ENCODE results near the gene ADGRE2.

ADGRE2 gene

GRCh38 chr19:14731200-14731599 is 47.2 kb downstream of the ADGRE2 start:
- Histone ChIP-seq H3K27me3 (ENCODE audit: control insufficient read depth in 1 of 2, insufficient read depth in 2 of 2, low read length in 2 of 2) (no peaks in the 10 kb centered on the region), H3K4me1 (ENCODE audit: insufficient read depth, low read length) (no peaks in the 10 kb centered on the region), H3K36me3 (ENCODE audit: insufficient read depth, low read length) (no peaks in the 10 kb centered on the region), H3K9ac (ENCODE audit: low read length) (no peak overlapping the region), H3K9me3 (ENCODE audit: low read length) (no peaks in the 10 kb centered on the region), H3K27ac (ENCODE audit: low read depth, low read length) (no peak overlapping the region), H3K4me3 (ENCODE audit: low read depth in 1 of 2, low read length in 2 of 2) (no peak overlapping the region)

- Histone ChIP-seq H3K27ac (ENCODE audit: low read depth, low read length) (no peak overlapping the region), H3K9ac (ENCODE audit: low read length) (no peak overlapping the region), H3K36me3 (ENCODE audit: insufficient read depth, low read length) (no peaks in the 10 kb centered on the region), H3K4me3 (ENCODE audit: low read depth in 1 of 2, low read length in 2 of 2) (no peak overlapping the region), H3K4me1 (ENCODE audit: insufficient read depth, low read length) (no peaks in the 10 kb centered on the region), H3K9me3 (ENCODE audit: low read length) (peaks cover 9% of the 10 kb centered on the region), H3K27me3 (ENCODE audit: control insufficient read depth in 1 of 2, insufficient read depth in 2 of 2, low read length in 2 of 2) (no peaks in the 10 kb centered on the region)
Measured at GRCh38 chr19:14728595-14728994, 49.8 kb downstream of the ADGRE2 start.

DNA sequence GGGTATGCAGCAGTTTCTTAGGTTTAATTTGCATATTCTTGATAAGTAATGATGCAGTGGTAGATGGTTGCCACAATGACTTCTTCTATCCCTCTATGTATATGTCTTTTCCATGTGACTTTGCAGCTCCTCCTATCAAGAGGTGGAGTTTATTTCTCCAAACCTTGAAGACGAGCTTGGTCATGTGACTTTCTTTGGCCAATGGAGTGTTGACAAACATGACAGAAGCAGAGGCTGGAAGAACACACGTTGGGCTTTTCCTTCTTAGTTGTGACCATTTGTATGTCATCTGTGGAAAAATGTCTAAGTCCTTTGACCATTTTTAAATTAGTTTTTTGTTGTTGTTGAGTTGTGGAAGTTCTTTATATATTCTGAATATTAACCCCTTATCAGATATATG is 56.2 kb downstream of the ADGRE2 start:
- H3K36me3 ChIP-seq (ENCODE audit: insufficient read depth, low read length) = peaks cover 30% of the 10 kb centered on the region

GRCh38 chr19:14719162-14719561 is 59.2 kb downstream of the ADGRE2 start:
- no peak overlapping the region for H3K27ac ChIP-seq (ENCODE audit: low read depth, low read length)
- peaks cover 59% of the 10 kb centered on the region for H3K36me3 ChIP-seq (ENCODE audit: insufficient read depth, low read length)
- peak overlapping the region; percentile 23 to 39 for H3K4me3 ChIP-seq (ENCODE audit: low read depth in 1 of 2, low read length in 2 of 2)
- no peaks in the 10 kb centered on the region for H3K4me1 ChIP-seq (ENCODE audit: insufficient read depth, low read length)
- H3K27me3 ChIP-seq (ENCODE audit: control insufficient read depth in 1 of 2, insufficient read depth in 2 of 2, low read length in 2 of 2) = no peaks in the 10 kb centered on the region
- H3K9me3 ChIP-seq (ENCODE audit: low read length) = peaks cover 73% of the 10 kb centered on the region
- no peak overlapping the region for H3K9ac ChIP-seq (ENCODE audit: low read length)

More for the DNA sequence above, 56.2 kb downstream of the ADGRE2 start:
- no peak overlapping the region for H3K4me3 ChIP-seq (ENCODE audit: low read depth in 1 of 2, low read length in 2 of 2)
- H3K9me3 ChIP-seq (ENCODE audit: low read length) = peaks cover 55% of the 10 kb centered on the region
- H3K27me3 ChIP-seq (ENCODE audit: control insufficient read depth in 1 of 2, insufficient read depth in 2 of 2, low read length in 2 of 2) = no peaks in the 10 kb centered on the region
- no peak overlapping the region for H3K27ac ChIP-seq (ENCODE audit: low read depth, low read length)
- H3K9ac ChIP-seq (ENCODE audit: low read length) = no peak overlapping the region
- H3K4me1 ChIP-seq (ENCODE audit: insufficient read depth, low read length) = no peaks in the 10 kb centered on the region

DNA sequence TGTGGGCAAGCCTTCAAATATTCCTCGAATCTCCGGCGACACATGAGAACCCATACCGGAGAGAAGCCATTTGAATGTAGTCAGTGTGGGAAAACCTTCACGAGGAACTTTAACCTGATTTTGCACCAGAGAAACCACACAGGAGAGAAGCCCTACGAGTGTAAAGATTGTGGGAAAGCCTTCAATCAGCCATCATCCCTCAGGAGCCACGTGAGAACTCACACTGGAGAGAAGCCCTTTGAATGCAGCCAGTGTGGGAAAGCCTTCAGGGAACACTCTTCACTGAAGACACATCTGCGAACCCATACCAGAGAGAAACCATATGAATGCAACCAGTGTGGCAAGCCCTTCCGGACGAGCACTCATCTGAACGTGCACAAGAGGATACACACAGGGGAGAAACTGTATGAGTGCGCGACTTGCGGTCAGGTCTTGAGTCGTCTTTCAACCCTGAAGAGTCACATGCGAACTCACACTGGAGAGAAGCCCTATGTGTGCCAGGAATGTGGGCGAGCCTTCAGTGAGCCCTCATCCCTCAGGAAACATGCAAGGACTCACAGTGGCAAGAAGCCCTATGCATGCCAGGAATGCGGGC is 59.7 kb downstream of the ADGRE2 start:
- peaks cover 65% of the 10 kb centered on the region for H3K36me3 ChIP-seq (ENCODE audit: insufficient read depth, low read length)
- peaks cover 77% of the 10 kb centered on the region for H3K9me3 ChIP-seq (ENCODE audit: low read length)
- no peaks in the 10 kb centered on the region for H3K27me3 ChIP-seq (ENCODE audit: control insufficient read depth in 1 of 2, insufficient read depth in 2 of 2, low read length in 2 of 2)
- H3K9ac ChIP-seq (ENCODE audit: low read length) = no peak overlapping the region
- H3K4me3 ChIP-seq (ENCODE audit: low read depth in 1 of 2, low read length in 2 of 2) = peak overlapping the region; percentile 23 to 39
- no peaks in the 10 kb centered on the region for H3K4me1 ChIP-seq (ENCODE audit: insufficient read depth, low read length)
- no peak overlapping the region for H3K27ac ChIP-seq (ENCODE audit: low read depth, low read length)

GRCh38 chr19:14715841-14716240 is 62.5 kb downstream of the ADGRE2 start:
- H3K9me3 ChIP-seq (ENCODE audit: low read length) = peaks cover 70% of the 10 kb centered on the region
- no peaks in the 10 kb centered on the region for H3K27me3 ChIP-seq (ENCODE audit: control insufficient read depth in 1 of 2, insufficient read depth in 2 of 2, low read length in 2 of 2)
- peak overlapping the region in 1 of 2 donors; percentile 22 for H3K4me3 ChIP-seq (ENCODE audit: low read depth in 1 of 2, low read length in 2 of 2)
- H3K27ac ChIP-seq (ENCODE audit: low read depth, low read length) = no peak overlapping the region
- no peaks in the 10 kb centered on the region for H3K4me1 ChIP-seq (ENCODE audit: insufficient read depth, low read length)
- no peak overlapping the region for H3K9ac ChIP-seq (ENCODE audit: low read length)
- peaks cover 78% of the 10 kb centered on the region for H3K36me3 ChIP-seq (ENCODE audit: insufficient read depth, low read length)

- Histone ChIP-seq H3K27me3 (ENCODE audit: control insufficient read depth in 1 of 2, insufficient read depth in 2 of 2, low read length in 2 of 2) (no peaks in the 10 kb centered on the region), H3K27ac (ENCODE audit: low read depth, low read length) (no peak overlapping the region), H3K4me3 (ENCODE audit: low read depth in 1 of 2, low read length in 2 of 2) (no peak overlapping the region), H3K9me3 (ENCODE audit: low read length) (no peaks in the 10 kb centered on the region), H3K9ac (ENCODE audit: low read length) (no peak overlapping the region), H3K36me3 (ENCODE audit: insufficient read depth, low read length) (peaks cover 91% of the 10 kb centered on the region), H3K4me1 (ENCODE audit: insufficient read depth, low read length) (no peaks in the 10 kb centered on the region)
Measured at GRCh38 chr19:14704450-14704849, 73.9 kb downstream of the ADGRE2 start.

DNA sequence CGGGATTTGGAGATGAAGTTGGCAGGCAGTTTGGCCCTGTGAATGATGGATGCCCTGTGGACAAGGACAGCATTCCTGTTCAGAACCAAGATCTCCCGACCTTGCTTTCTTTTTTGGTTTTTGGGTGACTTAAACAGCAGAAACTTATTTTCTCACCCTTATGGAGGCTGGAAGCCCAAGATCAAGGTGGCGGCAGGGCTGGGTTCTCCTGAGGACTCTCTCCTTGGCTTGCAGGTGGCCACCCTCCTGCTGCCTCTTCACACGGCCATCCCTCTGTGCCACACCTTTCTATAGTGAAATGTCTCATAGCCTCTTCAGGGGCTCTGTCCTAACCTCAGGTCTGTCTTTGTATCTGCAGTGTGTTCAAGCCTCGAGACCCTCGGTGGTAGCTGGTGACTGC is 74.5 kb downstream of the ADGRE2 start:
- H3K9me3 ChIP-seq (ENCODE audit: low read length) = no peaks in the 10 kb centered on the region
- no peaks in the 10 kb centered on the region for H3K4me1 ChIP-seq (ENCODE audit: insufficient read depth, low read length)
- no peak overlapping the region for H3K9ac ChIP-seq (ENCODE audit: low read length)
- H3K27ac ChIP-seq (ENCODE audit: low read depth, low read length) = no peak overlapping the region
- no peak overlapping the region for H3K4me3 ChIP-seq (ENCODE audit: low read depth in 1 of 2, low read length in 2 of 2)
- no peaks in the 10 kb centered on the region for H3K27me3 ChIP-seq (ENCODE audit: control insufficient read depth in 1 of 2, insufficient read depth in 2 of 2, low read length in 2 of 2)
- peaks cover 90% of the 10 kb centered on the region for H3K36me3 ChIP-seq (ENCODE audit: insufficient read depth, low read length)

DNA sequence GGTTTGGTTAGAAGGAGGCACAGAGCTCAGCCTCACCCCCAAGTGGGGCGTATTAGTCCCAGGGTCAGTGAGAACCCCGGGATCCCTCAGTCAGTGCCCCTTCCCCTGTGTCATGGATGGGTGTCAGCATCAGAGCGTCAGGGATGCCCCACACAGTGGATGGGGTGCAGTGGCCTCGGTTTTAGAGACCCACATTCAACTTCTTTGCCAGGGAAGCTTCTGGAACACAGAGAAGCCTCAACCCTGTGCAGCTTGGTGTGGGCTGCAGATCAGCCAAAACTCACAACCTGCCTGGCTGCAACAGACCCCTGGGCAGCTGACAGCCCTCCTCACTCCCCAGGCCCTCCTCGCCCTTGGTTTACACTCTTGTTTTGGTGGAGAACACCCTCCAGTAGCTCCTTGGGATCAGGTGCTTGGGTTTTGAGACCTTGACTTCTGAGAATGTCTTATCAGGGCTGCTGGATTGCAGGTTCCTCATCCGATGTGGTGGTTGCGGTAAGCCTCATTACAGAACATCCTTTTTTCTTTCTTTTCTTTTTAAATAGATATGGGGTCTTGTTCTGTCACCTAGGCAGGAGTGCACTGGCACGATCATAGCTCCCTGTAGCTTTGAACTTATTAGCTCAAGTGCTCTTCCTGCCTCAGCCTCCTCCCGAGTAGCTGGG is 77.5 kb downstream of the ADGRE2 start:
- Histone ChIP-seq H3K4me3 (ENCODE audit: low read depth in 1 of 2, low read length in 2 of 2) (no peak overlapping the region), H3K27me3 (ENCODE audit: control insufficient read depth in 1 of 2, insufficient read depth in 2 of 2, low read length in 2 of 2) (no peaks in the 10 kb centered on the region), H3K9me3 (ENCODE audit: low read length) (no peaks in the 10 kb centered on the region), H3K9ac (ENCODE audit: low read length) (no peak overlapping the region), H3K4me1 (ENCODE audit: insufficient read depth, low read length) (no peaks in the 10 kb centered on the region), H3K36me3 (ENCODE audit: insufficient read depth, low read length) (peaks cover 78% of the 10 kb centered on the region), H3K27ac (ENCODE audit: low read depth, low read length) (no peak overlapping the region)

GRCh38 chr19:14699641-14700040 is 78.7 kb downstream of the ADGRE2 start:
- peaks cover 76% of the 10 kb centered on the region for H3K36me3 ChIP-seq (ENCODE audit: insufficient read depth, low read length)
- H3K9me3 ChIP-seq (ENCODE audit: low read length) = no peaks in the 10 kb centered on the region
- H3K9ac ChIP-seq (ENCODE audit: low read length) = no peak overlapping the region
- H3K4me3 ChIP-seq (ENCODE audit: low read depth in 1 of 2, low read length in 2 of 2) = no peak overlapping the region
- H3K27ac ChIP-seq (ENCODE audit: low read depth, low read length) = no peak overlapping the region
- H3K27me3 ChIP-seq (ENCODE audit: control insufficient read depth in 1 of 2, insufficient read depth in 2 of 2, low read length in 2 of 2) = no peaks in the 10 kb centered on the region
- no peaks in the 10 kb centered on the region for H3K4me1 ChIP-seq (ENCODE audit: insufficient read depth, low read length)

DNA sequence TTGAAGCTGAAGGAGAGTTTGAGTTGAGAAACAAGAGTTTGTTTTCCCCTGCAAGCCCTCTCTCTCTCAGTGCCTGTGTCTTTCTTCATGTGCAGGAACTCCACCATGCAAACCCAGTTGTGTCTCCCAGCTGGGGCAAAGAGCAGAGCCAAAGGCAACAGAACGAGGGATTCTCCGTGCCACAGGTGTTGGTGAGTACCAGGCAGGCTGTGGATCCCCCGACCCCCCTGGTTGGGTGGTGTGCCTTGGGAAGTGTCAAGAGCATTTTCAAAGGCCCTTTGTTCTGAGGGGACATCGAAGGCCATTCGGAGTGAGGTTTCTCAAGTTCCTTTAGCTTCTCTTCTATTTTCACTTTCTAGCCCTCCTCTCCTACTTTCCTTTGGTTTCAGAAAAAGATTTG is 82.9 kb downstream of the ADGRE2 start:
- Histone ChIP-seq H3K9me3 (ENCODE audit: low read length) (no peaks in the 10 kb centered on the region), H3K4me1 (ENCODE audit: insufficient read depth, low read length) (peaks cover 8% of the 10 kb centered on the region), H3K36me3 (ENCODE audit: insufficient read depth, low read length) (peaks cover 43% of the 10 kb centered on the region), H3K4me3 (ENCODE audit: low read depth in 1 of 2, low read length in 2 of 2) (no peak overlapping the region), H3K27ac (ENCODE audit: low read depth, low read length) (no peak overlapping the region), H3K9ac (ENCODE audit: low read length) (no peak overlapping the region), H3K27me3 (ENCODE audit: control insufficient read depth in 1 of 2, insufficient read depth in 2 of 2, low read length in 2 of 2) (no peaks in the 10 kb centered on the region)
